HTERT RPE-1 (cell line): ENCODE data around the gene MBNL3.

Source experiments
- in situ Hi-C: fragments of 300-500 bp; cut with MboI; formaldehyde crosslinking; loops from 4 replicates; pipeline ENCODE4 v1.14.3; 2020; ENCODE audit warnings: low sequenced_read_pairs

Gene MBNL3

GRCh38 chrX:132423323-132423722, 65.5 kb downstream of the MBNL3 start:
- in situ Hi-C loops: no loop called here

- in situ Hi-C loops: no loop called here
These were observed 73.8 kb downstream of the MBNL3 start for GRCh38 chrX:132415012-132415411.

GRCh38 chrX:132414404-132414803, 74.4 kb downstream of the MBNL3 start:
- in situ Hi-C loops: no loop called here

GRCh38 chrX:132413459-132413858, 75.4 kb downstream of the MBNL3 start:
- in situ Hi-C loops: no loop called here

GRCh38 chrX:132412208-132412607, 76.6 kb downstream of the MBNL3 start:
- in situ Hi-C loops: no loop called here

- in situ Hi-C loops: no loop called here
These were observed 77.4 kb downstream of the MBNL3 start for GRCh38 chrX:132411310-132411977.

- in situ Hi-C loops: no loop called here
These were observed 78.9 kb downstream of the MBNL3 start for GRCh38 chrX:132409780-132410556.

- in situ Hi-C loops: no loop called here
These were observed 81.1 kb downstream of the MBNL3 start for GRCh38 chrX:132407691-132408090.

- in situ Hi-C loops: no loop called here
These were observed 82.7 kb downstream of the MBNL3 start for GRCh38 chrX:132406106-132406505.

- in situ Hi-C loops: no loop called here
These were observed 84.6 kb downstream of the MBNL3 start for GRCh38 chrX:132404266-132404665.

- in situ Hi-C loops: no loop called here
These were observed 86.9 kb downstream of the MBNL3 start for GRCh38 chrX:132401935-132402334.

GRCh38 chrX:132400706-132401105, 88.1 kb downstream of the MBNL3 start:
- in situ Hi-C loops: no loop called here

GRCh38 chrX:132395645-132396044, 93.2 kb downstream of the MBNL3 start:
- in situ Hi-C loops: no loop called here

- in situ Hi-C loops: no loop called here
These were observed 93.8 kb downstream of the MBNL3 start for GRCh38 chrX:132395026-132395425.

- in situ Hi-C loops: no loop called here
These were observed 94.2 kb downstream of the MBNL3 start for GRCh38 chrX:132394591-132394990.

- in situ Hi-C loops: no loop called here
These were observed 94.8 kb downstream of the MBNL3 start for GRCh38 chrX:132393992-132394391.

- in situ Hi-C loops: no loop called here
These were observed 95.4 kb downstream of the MBNL3 start for GRCh38 chrX:132393485-132393884.

- in situ Hi-C loops: no loop called here
These were observed 95.8 kb downstream of the MBNL3 start for GRCh38 chrX:132393085-132393484.

- in situ Hi-C loops: no loop called here
These were observed 98.0 kb downstream of the MBNL3 start for GRCh38 chrX:132390792-132391191.

GRCh38 chrX:132389480-132389879, 99.4 kb downstream of the MBNL3 start:
- in situ Hi-C loops: no loop called here

- in situ Hi-C loops: no loop called here
These were observed 100.5 kb downstream of the MBNL3 start for GRCh38 chrX:132388371-132388770.

GRCh38 chrX:132384301-132384700, 104.5 kb downstream of the MBNL3 start:
- in situ Hi-C loops: no loop called here
